Bronchial epithelial cell (primary cell): ENCODE data around the gene HSPBP1. TPM values are rescaled to one million over a fixed set of nuclear protein-coding genes. Genes with fewer than 3 reads are reported as not detected.

Experiments used
- DNase-seq: peaks from one replicate; pipeline ENCODE4 v3.0.0-alpha.2; 2010; ENCODE audit warnings: low read depth
- FAIRE-seq: peaks from 2 replicates; lab custom pipeline; 2011; peaks lifted over from hg19 to GRCh38; lab: Jason Lieb, UNC
- H3K27me3 ChIP-seq: 2 replicates; pipeline ENCODE4 v1.5.1; 2011; ENCODE audit warnings: low read length; ENCODE audit not compliant: control insufficient read depth, insufficient read depth
- H3K36me3 ChIP-seq: 2 replicates; pipeline ENCODE4 v1.5.1; 2011; ENCODE audit warnings: low read length; ENCODE audit not compliant: control insufficient read depth, insufficient read depth
- H3K4me3 ChIP-seq: 2 replicates; pipeline ENCODE4 v1.5.1; 2011; ENCODE audit warnings: mild to moderate bottlenecking, low read depth, low read length, control low read depth
- total RNA-seq: library from RNA; depleted of rRNA; stranded (reverse); fragments of >200 nt; gene quantifications from 2 replicates; pipeline ENCODE4 v1.2.1, GENCODE V29; 2014
- TF ChIP-seq, protein P1 (sequence below): IDR thresholded peaks from 2 replicates; pipeline ENCODE4 v1.5.1; 2011; ENCODE audit warnings: mild to moderate bottlenecking, moderate library complexity, low read length, control low read depth, inconsistent platforms; ENCODE audit not compliant: insufficient read depth, severe bottlenecking

The HSPBP1 gene
- total RNA-seq, 1 donor from 2014 or later: 37.1 TPM

DNA sequence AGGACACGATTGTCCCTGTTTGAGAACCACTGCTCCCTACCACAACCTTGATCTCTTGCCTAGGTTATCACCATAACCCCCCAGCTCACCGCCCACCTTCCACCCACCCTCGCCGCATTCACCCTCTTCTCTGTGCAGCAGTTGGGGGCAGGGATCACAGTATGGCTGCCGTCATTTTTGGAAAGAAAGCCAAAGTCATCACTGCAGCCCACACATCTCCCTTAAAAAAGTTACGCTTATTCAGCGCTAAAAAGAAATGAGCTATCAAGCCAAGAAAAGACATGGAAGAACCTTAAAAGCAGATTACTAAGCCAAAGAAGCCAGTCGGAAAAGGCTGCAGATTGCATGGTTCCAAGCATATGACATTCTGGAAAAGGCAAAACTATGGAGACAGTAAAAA, 10.6 kb downstream of the HSPBP1 start:
- DNase-seq: no peak
- Histone ChIP-seq H3K36me3 (peaks cover 6% of the 10 kb centered on the region), H3K27me3 (no peaks in the 10 kb centered on the region), H3K4me3 (no peak overlapping the region)
- no peak for FAIRE-seq
- TF ChIP-seq, protein P1, sequence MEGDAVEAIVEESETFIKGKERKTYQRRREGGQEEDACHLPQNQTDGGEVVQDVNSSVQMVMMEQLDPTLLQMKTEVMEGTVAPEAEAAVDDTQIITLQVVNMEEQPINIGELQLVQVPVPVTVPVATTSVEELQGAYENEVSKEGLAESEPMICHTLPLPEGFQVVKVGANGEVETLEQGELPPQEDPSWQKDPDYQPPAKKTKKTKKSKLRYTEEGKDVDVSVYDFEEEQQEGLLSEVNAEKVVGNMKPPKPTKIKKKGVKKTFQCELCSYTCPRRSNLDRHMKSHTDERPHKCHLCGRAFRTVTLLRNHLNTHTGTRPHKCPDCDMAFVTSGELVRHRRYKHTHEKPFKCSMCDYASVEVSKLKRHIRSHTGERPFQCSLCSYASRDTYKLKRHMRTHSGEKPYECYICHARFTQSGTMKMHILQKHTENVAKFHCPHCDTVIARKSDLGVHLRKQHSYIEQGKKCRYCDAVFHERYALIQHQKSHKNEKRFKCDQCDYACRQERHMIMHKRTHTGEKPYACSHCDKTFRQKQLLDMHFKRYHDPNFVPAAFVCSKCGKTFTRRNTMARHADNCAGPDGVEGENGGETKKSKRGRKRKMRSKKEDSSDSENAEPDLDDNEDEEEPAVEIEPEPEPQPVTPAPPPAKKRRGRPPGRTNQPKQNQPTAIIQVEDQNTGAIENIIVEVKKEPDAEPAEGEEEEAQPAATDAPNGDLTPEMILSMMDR: no peak

DNA sequence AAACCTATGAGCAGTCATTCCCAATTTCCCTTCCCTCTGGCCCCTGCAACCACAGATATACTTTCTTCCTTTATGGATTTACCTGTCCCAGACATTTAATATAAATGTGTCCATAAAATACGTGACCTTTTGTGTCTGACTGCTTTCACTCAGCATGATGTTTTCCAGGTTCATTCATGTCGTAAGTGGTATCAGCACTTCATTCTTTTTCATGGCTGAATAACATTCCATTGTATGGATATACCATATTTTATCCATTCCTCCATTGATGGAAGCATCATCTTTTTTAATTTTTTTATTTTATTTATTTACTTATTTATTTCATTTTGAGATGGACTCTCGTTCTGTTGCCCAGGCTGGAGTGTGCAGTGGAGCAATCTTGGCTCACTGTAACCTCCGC, 13.1 kb downstream of the HSPBP1 start:
- no peak for FAIRE-seq
- TF ChIP-seq, protein P1: no peak
- Histone ChIP-seq H3K36me3 (peaks cover 1% of the 10 kb centered on the region), H3K27me3 (no peaks in the 10 kb centered on the region), H3K4me3 (no peak overlapping the region)
- no peak for DNase-seq

DNA sequence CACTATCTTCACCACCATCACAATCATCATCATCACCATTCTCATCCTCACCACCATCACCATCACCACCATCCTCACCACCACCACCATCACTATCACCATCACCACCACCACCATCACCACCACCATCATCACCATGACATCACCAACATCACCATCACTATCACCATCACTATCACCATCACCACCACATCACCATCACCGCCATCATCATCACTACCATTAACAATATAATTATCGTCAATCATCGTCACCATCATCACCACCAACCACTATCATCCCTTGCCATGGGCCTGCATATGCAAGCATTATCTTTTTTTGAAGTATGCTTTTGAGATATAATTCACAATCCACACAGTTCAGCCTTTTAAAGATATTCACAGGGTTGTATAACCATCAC, 13.5 kb downstream of the HSPBP1 start:
- Histone ChIP-seq H3K36me3 (peaks cover 1% of the 10 kb centered on the region), H3K27me3 (no peaks in the 10 kb centered on the region), H3K4me3 (no peak overlapping the region)
- FAIRE-seq (no peak), DNase-seq (no peak)
- TF ChIP-seq, protein P1: no peak

DNA sequence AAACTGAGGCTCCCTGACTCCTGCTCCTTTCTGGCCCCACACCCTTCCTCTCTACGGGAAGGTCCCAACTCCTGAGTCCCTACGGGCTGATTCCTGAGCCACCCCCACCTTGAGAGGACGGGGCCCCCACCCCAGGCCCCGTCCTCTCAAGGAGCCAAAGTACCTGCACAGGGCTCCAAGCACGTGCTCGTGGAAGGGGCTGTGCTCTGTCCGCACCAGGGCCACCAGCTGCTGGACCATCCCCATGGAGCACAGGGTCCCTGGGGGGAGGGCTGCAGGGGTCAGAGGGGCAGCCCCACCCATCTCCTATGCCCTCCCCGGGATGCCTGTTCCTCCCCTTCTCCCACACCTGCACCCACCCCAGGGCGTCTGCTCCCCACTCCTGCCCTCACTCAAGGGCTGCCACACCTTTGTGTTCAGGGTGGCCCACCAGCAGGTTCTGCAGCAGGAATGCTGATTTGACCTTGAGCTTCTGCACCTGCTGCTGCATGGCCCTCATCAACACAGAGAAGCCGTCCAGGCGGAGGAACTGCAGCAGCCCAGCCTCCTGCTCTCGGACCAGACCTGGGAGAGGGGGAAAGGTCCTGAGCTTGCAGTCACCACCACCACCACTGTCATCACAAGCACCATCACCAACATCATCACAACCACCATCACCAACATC, 14.1 kb downstream of the HSPBP1 start:
- Histone ChIP-seq H3K36me3 (peaks cover 1% of the 10 kb centered on the region), H3K4me3 (no peak overlapping the region), H3K27me3 (no peaks in the 10 kb centered on the region)
- FAIRE-seq (no peak), DNase-seq (no peak)
- TF ChIP-seq, protein P1: no peak

DNA sequence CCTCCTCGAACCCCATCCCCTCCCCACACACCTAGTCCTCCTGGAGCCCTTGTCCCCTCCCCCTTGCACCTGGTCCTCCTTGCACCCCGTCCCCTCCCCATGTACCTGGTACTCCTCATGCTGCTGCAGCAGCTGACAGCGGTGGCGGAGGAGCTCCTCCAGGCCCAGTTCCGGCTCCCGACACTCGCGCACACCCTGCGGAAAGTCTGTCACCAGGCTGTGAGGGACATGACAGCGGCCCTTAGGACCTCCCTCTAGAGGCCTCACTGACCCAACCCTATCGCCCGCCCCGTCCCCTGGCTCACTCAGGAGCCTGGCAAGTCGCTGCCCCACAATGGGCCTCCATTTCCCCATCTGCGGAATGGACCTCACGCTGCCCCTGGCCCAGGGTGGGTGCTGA, 14.7 kb downstream of the HSPBP1 start:
- DNase-seq: no peak
- TF ChIP-seq, protein P1: no peak
- FAIRE-seq: no peak
- Histone ChIP-seq H3K4me3 (no peak overlapping the region), H3K27me3 (no peaks in the 10 kb centered on the region), H3K36me3 (peaks cover 1% of the 10 kb centered on the region)

DNA sequence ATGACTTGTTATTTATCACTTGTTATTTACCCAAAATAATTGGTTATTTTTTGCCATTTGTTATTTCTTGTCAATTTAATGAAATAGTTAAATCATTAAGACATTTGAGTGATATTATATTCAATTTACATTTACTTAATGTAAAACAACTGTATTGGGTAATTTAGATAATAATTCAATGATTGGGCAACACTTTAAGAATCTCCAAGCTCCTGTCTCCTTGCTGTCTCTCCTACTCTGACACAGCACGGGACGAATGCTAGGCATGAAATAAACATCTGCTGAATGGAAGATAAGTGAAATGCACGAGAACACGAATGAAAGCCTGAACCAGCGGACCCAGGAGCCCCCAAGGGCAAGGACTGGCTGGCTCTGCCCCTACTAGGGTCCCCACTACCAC, 15.4 kb downstream of the HSPBP1 start:
- Histone ChIP-seq H3K27me3 (no peaks in the 10 kb centered on the region), H3K4me3 (no peak overlapping the region), H3K36me3 (peaks cover 1% of the 10 kb centered on the region)
- FAIRE-seq: no peak
- no peak for DNase-seq
- TF ChIP-seq, protein P1: no peak
